ENCODE measurements around the gene ABCC8.

The ABCC8 gene

DNA sequence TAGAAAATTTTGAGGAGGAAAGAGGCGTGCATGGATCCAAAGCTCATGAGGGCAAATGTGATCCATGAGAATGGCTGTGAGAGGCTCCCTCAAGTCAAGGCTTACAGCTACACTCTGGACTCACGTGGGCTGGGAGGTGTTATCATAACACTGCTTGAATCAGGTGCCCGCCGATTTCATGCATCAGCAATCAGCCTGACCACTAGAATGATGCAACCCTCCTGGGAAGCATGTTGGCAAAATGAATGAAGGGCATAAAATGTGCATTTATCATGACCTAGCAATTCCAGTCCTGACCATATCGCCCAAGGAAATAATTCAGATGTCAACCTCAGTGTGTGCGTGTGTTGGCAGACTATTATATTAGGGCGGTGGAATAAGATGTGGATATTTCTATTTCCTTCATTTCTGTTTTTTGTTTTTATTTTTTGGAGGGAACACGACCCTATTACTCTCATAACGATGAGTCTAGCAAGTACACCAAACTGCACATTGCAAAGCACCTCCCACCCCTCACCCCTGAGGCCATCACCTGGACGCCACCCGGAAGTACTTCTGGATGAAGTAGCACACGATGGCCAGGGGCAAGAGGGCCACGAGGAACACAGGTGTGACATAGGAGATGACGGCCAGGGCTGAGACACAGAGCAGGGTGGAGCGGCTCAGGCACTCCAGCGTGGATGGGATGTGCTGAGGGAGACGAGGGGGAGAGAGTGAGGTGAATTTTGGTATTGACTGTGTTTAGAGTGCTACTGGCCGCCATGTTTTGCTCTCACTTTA lies 72.5 kb downstream of the ABCC8 start:
- no peak for DNase-seq (ENCODE audit: low spot score)

DNA sequence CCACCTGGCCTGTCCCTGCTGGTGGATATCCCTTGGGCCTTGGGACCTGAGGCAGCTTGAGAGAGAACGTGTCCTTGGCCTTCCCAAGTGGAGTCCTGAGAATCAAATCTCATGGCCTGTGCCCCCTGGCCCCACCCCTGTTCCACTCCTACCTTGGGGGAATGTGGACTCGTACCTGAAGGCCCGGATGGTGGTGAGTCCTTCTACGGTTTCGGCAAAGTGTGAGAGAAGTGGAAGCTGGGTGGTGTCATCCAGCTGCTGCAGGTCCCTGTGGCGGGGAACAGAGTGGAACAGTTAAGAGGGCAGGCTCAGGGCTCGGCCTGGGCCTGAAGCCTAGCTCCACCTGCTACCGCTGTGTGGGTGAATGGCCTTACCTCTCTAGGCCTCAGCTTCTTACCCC lies 74.2 kb downstream of the ABCC8 start:
- no peak for DNase-seq (ENCODE audit: low spot score)

DNA sequence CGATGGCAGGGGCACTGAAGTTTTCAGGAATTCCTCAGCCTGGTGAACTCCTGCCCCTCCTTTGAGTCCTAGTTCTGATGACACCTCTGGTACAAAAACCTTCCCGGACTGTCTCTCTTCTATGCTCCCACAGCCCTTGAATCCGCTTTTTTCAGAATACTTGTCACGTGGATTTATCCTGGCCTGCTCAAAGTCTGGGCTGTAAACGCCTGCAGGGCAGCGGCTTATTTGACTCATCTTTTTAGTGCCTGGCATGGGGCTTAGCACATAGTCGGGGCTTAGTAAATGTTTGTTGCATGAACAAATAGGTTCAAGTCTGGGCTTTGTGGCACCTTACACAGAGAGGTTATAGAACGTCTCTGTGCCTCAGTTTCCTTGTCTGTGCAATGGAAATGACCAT lies 74.8 kb downstream of the ABCC8 start:
- no peak for DNase-seq (ENCODE audit: low spot score)

DNA sequence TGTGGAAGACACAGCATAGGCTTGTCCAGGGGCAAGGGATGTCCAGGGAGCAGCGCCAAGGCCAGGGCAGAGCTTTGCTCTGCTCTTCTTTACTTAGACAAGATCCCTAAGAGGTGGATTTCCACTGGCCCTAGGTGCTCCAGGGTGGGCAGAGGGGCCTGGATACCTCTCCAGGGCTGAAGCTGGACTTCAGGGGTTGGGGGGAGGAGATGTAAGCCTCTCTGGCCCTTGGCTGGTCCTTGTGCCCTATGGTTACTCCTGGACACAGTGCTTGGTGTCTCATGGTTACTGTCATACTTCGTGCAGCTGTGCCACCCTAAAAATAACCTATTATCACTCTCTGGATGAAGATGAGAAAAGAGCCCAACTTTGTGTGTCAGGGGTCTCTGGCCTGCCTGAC lies 75.3 kb downstream of the ABCC8 start:
- DNase-seq (ENCODE audit: low spot score), result no peak

DNA sequence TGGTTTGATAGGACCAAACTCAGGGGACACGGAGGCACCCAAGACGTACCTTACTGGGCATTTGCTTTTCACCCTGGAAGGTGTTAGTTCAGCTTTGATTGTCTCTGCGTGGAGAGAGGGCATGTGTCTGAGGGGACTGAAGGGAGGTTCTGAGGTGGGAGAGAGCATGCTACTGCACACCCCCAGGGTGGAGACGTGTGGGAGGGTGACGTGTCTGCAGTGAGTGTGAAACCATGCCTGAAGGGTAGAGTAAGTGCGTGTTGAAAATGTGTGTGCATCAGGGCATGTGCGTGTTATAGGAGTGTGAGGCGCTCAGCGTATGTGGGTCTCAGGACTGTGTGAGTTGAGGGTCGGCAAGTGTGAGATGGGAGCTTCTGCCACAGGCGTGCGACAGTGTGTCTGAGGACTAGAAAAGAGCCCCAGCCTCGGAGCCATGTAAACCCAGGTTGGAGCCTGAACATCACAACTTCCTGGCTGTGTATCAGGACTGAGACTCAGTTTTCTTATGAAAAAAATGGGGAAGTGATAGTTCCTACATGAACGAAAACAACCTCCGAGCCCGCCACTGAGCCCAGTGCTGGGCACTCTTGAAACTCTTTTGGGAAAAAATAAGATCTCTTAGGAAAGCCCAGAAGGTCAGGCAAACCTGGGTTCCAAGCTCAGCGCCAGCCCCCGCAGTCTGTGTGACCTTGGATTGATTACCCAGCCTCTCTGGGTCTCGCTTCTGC lies 76.4 kb downstream of the ABCC8 start:
- DNase-seq (ENCODE audit: low spot score), result no peak

DNA sequence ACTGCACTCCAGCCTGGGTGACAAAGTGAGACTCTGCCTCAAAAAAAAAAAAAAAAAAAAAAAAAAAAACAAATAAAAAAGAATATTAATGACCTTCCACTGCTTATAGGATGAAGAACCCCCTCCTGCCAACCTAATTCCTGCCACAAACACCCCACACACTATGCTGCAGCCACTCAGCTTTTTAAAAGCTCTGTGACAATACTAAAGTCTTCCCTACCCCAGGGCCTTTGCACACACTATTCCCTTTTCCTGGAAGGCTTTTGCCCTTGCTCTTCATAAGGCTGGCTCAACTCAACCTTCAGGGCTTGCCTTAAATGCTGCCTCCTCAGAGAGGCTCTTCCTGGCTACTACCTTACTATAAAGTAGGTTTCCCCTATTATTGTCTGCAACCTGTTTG lies 77.4 kb downstream of the ABCC8 start:
- DNase-seq (ENCODE audit: low spot score), result no peak

DNA sequence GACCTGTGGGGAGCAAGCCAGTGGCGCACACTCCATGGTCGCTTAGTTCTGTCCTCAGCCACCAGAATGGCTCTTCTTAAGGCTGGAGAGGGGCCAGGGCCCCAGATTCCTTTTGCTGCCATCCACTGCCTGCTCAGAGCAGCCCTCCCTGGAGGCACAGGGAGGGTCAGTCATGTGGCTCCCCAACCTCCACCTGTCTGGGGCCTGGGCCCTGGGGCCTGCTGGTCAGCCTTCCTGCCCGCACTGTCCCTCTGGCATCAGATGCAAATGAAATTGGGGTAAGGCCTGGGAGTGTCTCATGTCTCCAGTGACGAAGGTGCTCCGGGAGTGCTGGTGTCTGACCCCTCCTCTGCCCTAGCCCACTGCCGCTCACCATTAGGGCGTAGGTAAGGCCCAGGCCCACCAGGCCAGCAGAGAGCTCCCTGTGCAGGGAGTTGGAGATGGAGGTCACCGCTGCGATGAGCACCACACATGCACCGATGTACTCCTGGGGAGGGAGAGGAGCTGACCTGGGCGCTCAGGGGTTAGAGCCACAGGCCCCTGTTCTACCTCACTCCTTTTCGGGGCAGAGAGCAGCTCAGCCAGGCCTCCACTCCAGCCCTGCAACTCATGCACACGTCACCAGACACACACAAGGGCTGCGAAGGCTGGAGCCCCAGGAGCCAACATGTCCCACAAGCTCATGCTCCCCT lies 79.2 kb downstream of the ABCC8 start:
- no peak for DNase-seq (ENCODE audit: low spot score)

DNA sequence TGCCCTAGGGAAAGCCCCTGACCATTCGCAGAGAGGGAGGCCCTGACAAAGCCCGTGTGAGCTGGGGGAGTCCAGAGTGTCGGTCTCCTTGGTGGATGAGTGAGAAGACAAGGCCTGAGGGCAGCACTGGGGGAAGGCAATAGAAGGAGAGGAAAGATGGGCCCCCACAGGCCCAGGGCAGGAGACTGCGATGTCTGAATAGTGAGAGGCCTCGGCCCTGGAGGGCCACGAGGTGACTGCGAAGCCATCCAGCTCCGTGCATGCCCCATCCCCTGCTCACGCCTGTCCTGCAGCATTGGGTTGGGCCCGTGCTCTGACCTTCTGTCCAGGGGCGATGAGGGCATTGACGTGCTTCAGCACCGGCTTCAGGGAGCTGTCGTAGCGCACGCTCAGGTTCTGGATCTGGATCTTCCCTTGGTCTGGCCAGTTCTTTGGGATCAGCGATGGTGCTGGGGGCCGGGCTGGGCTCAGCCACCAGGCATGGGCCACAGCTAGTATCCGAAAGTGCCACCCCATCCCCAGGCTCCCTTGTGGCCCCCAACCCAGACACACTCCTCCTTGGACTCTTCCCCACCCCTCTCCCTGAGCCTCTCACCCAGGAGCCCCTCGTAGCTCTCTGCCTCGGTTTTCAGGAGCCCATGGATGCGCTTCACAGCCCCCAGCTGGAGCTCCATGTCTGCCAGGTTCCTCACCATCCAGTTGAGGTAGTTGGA lies 79.9 kb downstream of the ABCC8 start:
- no peak for DNase-seq (ENCODE audit: low spot score)

DNA sequence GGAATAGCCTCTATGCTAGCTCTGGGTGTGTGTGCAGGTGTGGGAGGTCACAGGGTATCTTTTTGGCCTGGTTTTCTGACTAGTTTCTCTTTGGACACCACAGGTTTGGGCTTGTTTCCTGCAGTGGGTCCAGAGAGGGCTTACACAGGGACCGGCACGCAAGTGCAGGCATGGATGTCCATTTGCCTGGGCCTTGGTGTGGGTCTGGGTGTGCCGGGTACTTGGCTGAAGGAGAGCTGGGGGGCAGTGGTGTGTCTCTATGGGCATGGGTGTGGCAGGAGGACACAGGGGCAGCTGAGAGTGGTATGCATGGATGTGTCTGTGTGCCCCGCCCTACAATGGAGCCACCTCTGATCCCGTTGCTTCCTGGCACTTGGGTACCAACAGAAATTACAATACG lies 80.7 kb downstream of the ABCC8 start:
- DNase-seq (ENCODE audit: low spot score), result no peak

DNA sequence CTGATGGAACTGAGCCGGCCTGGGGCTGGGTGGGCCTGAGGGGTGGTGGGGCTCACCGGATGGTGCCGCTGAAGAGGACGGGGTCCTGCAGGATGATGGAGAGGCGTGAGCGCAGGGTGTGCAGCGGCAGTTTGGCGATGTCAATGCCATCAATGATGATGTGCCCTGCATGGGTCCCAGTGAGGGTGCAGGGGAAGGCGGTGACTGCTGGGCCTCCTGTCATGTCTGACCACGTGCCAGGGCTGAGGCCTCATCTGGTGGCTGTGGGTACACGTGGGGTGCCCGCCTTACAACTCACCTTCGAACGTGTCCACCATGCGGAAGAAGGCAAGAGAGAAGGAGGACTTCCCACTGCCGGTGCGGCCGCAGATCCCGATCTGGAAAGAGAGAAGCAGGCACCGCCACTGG lies 81.1 kb downstream of the ABCC8 start:
- DNase-seq (ENCODE audit: low spot score), result no peak

DNA sequence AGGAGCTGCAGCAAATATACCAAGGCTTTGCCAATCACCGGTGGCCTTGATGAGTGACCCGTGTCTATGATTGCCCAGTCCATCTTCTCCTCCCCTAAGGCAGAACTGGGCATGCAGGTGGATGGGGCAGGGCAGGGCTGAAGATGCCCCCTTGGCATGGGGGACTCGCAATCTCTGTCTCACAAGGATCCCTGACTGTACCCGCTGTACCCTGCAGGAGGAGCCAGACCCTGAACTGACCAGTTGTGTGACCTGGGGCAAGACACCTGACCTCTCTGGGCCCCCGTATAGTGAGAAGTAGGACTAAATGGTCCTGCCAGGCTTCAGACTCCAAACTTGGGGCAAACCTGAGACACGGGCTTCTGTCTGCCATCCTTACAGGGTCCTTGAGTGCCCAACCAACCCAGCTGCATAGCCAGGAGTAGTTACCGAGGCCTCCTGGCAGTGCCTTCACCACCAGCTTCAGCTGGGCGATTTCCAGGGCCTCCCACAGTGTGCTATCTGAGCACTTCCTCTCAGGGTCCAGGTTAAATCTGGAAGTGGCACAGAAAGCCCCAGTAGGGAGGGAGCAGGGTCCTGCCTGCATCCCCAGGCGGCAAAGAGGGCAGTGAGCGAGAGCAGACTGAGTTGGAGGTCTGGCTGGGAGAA lies 81.8 kb downstream of the ABCC8 start:
- no peak for DNase-seq (ENCODE audit: low spot score)

DNA sequence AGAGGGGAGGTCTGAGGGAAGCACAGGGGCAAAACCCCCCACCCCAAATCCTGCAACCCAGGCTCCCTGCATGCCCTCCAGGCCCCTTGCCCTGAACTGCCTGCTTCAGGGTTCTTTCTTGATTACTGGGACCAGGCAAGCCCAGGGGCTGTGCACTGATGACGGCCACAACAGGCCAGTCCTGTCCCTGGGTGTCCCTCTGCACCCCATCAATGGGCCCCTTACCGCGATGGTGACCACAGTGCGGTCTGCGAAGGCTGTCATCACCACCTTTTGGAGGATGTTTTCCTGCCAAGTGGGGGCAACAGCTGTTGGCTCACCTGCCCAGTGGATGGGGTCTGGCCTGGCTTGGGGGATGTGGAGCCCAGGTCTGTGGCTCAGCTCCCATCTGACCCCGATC lies 83.2 kb downstream of the ABCC8 start:
- DNase-seq (ENCODE audit: low spot score), result no peak

DNA sequence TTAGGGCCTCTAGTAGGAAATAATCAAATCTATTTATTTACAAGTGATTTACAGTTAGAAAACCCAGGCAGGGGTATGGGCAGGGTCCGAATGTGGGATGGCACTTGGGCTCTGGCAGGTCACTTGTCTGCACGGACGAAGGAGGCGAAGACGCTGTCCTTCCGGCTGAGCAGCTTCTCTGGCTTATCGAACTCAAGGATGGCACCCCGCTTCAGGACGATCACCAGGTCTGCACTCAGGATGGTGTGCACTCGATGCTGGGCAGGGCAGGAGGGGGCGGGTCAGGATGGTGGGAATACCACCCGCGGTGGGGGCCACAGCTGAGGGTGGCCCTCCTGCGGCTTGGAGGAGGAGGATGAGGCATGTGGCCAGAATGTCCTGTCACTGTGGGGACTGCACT lies 83.8 kb downstream of the ABCC8 start:
- DNase-seq (ENCODE audit: low spot score), result no peak

DNA sequence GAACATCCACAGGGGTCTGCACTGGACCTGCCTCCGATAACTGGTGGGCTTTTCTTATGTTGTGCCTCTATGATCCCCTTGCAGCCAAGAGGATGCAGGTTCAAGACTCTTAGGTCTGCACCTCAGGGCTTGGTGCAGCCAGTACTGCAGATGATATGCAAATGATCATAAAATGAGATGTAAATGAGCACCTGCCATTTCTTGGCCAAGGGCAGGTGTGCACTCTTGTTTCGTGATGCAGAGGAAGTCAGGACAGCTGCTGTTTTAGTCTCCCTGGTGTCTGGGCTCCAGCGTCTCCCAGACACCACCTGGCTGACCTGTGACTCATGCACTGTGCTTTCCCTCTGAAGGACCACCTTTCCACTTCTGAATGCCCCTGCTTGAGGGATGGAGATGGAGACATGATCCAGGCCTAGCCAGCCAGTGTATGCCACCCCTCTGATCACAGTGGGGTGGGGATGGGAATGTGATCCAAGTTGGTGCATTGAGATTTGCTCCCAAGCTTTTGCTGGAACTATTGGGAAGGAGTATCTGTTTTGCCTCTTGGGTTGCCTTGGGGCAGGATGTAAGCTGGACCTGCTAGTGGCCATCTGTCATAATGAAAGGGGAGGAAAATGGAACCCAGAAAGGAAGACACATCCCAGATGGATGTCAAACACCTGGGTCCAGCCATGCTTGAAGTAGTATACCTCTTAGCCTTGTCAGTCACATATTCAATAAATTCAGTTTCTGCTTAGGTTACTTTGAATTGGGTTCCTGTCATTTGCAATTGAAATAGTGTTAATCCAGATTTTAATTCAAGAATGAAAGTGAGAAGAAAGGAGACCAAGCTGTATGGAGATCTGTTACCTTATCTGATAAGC lies 84.9 kb downstream of the ABCC8 start:
- DNase-seq (ENCODE audit: low spot score), result no peak

DNA sequence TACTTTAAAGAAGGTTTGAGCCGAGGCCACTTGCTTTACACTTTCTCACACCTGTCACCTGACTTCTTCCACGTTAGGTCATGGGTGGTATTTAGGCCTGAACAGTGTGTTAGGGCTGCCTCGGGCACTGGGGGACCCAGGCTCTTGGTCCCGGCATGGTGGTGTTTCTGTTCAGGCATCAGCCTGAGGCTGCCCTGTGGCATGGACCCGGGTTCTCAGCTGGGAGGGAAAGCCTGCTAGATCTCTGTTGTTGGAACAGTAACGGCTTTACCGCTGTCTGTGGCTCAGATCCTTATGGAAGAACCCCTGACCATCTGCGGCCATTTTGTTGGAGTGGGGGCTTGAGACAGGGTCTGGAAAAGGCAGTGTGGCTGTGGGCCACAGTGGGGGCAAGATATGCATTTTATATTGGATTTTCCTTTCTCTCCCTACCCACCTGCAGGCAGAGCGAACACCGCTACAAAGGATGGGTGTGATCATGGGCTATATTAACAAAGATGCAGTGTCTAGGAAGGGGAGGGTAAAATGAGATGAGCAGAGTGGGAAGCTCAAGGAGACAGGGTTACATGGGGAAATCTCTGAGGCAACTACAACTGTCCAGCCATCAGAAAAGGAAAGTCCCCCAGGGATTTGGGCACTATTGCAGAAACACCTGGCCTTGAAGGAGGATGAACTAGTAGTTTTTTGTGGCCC lies 86.5 kb downstream of the ABCC8 start:
- DNase-seq (ENCODE audit: low spot score), result no peak

DNA sequence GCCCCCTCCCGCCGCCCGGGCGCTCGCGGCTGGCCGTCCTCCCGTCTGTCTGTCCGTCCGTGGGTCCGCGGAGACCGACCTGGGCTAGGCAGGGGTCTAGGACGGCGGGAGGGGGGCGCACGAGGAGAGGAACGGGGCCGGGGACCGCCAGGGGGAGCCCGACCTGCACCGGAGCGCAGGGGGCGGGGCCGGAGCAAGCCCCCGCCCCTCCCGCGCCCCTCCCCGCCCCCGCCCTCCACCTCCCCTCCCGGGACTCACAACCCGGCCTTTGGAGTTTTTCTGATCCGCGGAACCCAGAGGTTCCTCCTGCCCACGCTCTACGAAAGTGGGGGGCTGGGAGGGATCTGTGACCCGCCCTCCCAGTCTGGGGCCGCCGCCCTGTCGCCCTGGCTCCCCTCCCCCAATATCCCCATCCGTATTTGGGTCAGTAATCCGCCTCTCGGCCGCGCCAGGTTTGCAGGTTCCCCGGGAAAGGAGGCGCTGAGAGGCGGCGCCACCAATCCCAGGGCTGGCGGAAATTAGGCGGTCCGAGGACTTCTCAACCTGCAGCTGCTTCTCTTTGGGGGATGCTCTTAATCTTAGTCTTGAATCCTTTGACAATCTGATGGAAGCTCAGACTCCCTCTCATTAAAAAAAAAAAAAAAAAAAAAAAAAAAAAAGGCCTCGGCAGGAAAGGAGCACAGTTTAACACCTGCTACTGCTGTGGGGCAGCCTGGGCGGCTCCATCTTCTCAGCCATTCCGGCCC lies 87.3 kb downstream of the ABCC8 start:
- DNase-seq (ENCODE audit: low spot score), result peak; percentile 78

DNA sequence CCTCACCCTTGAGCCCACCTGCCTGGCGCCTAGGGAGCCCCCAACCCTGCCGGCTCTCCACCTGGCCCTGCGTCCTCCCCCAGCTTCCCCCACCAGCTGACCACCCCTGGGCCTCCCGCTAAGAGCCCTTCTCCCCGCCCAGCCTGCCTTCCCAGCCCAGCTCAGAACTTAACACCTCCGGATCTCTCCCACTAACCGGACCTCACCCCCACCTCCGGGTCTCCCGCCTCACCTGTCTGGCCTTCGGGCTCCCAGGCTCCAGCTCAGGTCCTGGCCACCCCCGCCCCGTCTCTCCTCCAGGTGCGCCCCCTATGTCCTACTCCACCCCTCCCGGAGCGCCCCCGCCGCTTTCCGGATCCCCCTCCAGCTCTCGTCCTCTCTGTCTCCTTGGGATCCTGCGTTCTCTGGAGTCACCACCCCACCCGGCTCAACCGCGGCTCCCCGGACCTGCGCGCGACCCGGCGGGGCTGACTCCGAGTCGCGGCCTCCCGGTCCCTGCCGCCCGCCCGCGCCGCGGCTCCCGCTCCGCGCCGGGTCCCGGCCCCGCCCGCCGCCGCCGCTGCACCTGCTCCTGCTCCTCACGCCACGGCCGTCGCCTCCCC lies 87.9 kb downstream of the ABCC8 start, which contains the start of gene KCNJ11:
Gene KCNJ11 (minus strand): TSS at position 51 of the 602 bp plus-strand sequence. CDS start 568 bp downstream, outside the sequence.
- peak; percentile 34 for DNase-seq (ENCODE audit: low spot score)

DNA sequence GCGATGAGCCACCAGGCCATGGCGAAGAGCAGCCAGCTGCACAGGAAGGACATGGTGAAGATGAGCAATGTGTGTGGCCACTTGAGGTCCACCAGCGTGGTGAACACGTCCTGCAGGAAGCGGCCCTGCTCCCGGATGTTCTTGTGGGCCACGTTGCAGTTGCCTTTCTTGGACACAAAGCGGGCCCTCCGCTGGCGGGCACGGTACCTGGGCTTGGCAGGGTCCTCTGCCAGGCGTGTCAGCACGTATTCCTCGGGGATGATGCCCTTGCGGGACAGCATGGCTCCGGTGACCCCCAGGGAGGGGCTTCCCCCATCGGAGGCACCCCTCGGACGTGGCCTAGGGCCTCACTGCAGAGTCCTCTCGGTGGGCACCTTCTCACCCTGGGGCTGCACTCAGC lies 88.8 kb downstream of the ABCC8 start:
- DNase-seq (ENCODE audit: low spot score), result no peak

DNA sequence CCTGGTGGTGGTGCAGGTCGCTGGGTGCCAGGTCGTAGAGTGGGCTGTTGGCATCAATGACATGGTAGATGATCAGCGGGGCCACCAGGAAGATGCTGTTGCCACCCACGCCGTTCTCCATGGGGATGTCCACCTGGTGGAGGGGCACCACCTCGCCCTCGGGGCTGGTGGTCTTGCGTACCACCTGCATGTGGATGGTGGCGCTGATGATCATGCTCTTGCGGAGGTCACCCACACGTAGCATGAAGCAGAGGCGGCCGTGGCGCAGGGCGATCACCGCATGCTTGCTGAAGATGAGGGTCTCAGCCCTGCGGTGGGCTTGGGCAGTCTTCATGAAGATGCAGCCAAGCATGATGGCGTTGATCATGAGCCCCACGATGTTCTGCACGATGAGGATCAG lies 89.4 kb downstream of the ABCC8 start:
- DNase-seq (ENCODE audit: low spot score), result no peak

All from HuH-7.5 (cell line).